ENCODE measurements around the gene TIFAB.
"Not testable (repeated sequence)": the region's sequence is repeated elsewhere in the genome, so short reads cannot be mapped to it uniquely, and the experiment has no call there.

The TIFAB gene, protein sequence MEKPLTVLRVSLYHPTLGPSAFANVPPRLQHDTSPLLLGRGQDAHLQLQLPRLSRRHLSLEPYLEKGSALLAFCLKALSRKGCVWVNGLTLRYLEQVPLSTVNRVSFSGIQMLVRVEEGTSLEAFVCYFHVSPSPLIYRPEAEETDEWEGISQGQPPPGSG

DNA sequence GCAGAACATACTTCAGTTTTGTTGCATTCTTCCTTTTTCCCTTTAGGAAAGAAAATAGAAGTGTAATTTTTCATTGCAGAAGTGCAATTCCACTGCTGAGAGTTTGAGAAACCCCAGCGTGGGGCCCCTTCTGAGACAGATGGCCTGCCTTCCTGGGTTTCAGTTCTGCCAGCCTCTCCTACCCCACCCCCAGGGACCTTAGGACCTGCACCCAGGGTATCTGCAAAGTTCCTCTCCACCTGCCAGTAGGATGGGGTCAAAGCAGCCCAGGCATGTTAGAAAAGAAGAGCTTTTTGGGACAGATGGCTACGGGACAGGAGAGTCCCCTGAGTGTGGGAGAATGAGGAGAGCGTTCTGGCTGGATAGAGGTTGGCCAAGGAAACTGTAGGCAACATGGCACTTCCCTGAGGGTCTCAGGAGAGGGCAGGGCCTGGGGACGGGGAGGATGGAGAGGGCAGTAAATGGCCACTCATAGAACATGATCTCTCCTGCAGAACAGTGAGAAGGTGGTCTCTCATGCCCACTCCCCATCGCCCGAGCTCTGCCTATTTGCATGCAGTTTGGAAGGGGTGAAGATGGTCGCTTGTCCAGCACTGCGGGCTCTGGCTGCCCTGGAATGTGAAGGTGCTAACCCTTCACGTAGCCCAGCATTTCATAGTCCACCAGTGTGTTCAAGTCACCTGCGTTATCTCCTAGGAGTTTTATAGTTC lies at the start of gene TIFAB:
Gene TIFAB, minus strand, starts transcription at position 31 of the 710 bp plus-strand sequence. CDS start 2,412 bp downstream, outside the sequence.
- no peak for DNase-seq (ENCODE audit: low read depth)

DNA sequence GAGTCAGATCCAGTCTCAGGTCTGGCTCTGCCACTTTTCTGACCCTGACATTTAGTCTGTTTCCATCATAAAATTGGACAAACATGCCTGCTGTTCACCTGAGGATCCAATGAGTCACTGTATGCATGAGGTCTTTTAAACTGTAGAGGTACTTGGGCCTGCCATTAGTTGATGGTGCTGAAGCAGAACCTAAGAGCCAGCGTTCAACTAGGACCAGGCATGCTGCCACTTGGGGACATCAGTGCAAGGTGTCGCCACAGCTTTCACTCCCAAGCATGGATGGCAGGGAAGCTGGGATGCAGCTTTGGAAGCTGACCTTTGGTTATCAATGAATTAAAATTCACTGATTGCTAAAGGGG lies 46.5 kb upstream of the TIFAB start:
- no peak for DNase-seq (ENCODE audit: low read depth)

DNA sequence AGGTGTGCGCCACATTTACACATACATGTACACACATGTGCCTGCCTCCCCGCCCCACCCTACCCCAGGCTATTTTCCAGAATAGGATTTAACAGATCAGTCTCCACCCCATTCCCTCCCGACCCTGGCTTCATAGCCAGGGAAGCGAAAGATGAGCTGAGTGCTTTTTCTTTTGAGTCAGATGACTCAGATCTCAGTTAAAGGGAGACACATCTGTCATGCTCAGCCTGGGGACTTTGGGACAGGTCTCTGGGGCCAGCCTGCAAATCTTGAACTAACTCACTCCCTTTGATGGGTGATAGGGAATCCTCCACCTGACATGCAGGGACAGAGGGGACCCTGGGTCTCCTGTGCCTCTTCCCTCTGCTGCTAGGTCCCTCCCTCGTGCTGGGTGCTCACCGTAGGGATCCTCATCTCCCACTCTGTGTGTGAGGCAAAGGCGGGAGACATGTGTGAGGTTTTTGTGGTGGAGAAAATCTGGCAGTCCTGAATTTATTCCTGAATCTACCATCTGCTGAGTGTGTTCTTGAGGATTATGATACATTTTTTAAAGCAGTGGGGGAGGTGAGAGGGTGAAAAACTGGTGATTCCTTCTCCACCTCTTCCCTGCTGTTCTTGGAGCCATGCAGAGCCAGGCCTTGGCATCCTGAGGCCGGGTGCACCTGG lies 46.0 kb upstream of the TIFAB start:
- no peak for DNase-seq (ENCODE audit: low read depth)

DNA sequence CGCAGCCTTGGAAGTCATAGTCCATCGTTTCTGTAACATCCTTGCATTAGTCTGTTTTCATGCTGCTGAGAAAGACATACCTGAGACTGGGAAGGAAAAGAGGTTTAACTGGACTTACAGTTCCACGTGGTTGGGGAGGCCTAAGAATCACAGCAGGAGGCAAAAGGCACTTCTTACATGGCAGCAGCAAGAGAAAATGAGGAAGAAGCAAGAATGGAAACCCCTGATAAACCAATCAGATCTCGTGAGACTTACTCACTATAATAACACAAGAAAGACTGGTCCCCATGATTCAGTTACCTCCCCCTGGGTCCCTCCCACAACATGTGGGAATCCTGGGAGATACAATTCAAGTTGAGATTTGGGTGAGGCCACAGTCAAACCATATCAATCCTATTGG lies 43.4 kb upstream of the TIFAB start:
- not testable (repeated sequence) for DNase-seq (ENCODE audit: low read depth)

DNA sequence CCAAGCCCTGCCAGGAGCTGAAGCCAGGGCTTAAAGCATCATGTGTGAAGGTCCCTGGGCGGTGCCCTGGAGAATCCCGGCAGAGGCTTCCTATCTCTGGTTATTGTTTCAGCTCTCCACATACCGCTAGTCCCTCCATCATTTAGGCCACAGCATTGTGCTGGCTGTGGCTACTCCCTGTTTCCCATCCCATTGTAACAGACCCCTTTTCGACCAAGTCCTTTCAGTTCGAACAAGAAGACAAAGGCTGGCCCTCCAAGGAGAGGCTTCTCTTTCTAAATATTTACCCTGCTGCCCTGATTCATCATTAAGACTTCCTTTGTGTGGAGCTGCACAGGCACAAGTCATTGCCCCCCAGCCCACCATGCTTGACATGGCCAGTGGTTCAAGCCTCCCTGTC lies 42.0 kb upstream of the TIFAB start:
- DNase-seq (ENCODE audit: low read depth) = no peak

DNA sequence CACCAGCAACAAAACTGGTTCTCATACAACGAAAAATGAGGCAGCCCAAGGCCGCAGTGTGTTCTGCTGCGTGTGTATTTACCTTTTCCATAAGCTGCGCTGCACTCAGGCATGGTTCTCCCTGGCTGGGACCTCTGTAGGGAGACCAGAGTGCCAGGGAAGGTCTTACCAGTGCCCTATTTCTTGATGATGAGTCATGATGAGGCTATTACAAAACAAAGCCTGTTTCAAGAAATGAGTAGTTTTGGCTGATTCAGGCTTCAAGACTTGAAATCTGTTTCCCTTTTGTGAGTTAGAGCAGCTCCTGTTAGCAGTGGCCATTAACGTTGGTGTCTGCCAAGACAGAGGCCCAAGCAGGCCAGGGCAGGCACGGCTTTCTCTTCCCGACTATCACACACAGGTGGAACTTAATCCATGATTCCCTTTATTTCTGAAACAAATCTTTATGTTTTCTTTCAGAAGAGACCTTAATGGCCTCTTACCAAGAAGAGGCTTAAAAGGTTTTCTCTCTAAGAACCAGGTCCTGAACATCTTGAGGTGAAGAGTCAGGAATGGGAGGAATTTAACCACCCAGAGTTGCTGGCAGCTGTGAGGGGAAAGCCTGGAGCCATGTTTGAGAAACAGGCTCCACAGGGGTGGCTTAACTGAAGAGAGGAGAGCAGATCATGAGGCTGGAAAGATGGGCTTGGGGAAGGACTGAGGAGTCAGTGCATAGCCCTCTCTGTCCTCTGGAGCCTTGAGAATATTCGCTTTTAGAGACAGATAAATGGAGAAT lies 41.4 kb upstream of the TIFAB start:
- peak; percentile 75 for DNase-seq (ENCODE audit: low read depth)

DNA sequence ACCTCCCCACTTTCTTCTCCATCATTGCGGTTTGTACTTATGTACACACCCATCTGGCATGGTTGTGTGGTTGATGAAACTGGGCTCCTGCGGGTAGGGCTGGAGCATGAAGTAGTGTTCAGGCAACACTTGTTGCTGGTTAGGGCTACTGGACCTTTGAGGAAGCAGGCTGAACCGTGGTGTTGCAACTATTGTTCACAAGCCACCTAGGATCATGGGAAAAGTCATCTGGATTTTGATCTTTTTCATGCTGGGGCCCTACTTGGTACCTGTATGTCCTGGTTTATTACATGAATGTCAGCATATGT lies 40.1 kb upstream of the TIFAB start:
- DNase-seq (ENCODE audit: low read depth) = no peak

DNA sequence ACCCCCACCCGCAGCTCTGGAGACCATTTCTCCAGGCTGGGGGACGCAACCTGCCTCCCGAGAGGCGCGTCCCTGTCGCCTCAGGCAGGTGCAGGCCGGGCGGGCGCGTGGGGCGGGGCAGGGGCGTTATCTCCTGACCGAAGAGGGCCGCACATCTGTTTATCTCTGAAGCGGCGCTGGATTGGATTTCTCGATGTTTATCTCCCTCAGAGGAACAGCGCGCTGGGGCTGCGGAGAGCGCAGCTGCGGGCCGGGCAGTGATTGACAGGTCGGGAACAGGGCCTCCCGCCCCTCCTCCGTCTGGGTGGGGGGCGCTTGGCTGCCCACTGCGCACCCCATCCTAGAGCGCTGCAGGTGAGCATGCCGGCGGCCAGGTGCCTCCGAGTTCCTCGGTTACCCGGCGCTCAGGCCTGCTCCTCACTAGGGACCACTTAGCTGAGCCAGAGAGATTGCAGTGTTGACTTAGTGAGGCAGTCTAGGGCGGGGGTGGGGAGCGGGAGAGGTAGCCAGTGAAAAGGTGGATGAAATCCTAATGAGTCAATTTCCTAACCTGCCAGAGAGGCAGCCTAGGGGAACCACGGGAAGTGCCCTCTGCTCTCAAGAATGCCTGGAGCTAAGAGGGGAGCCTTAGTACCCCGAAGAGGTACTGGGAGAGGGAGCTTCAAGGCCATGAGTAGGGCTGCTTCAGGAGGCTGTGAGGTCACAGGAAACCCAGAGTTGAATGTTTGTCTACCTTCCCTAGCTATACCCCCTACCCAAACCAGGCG lies 39.6 kb upstream of the TIFAB start:
- DNase-seq (ENCODE audit: low read depth) = no peak

DNA sequence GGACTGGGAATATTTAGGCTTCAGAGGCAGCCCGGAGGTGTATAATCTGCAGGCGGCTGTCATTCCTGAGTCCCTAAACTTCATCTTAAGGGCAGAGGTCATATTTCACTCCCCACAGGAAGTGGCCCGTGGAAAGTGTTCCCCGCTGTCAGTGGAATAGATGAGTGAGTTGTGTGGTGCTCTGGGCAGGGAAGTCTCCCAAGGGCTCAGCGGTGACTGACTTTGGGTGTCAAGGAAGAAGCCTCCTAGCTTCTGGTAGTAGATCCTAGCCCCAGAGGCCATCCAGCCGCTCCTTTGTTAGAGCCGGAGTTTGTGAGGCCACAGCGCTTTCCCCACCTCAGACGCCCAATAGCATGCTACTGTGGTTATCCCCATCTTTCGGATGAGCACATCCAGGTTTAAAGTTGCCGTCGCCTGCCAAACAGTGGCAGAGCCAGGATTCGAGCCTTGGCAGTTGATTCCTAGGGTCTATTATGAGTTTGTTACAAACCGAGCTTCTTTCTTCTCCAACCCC lies 38.9 kb upstream of the TIFAB start:
- DNase-seq (ENCODE audit: low read depth) = no peak

DNA sequence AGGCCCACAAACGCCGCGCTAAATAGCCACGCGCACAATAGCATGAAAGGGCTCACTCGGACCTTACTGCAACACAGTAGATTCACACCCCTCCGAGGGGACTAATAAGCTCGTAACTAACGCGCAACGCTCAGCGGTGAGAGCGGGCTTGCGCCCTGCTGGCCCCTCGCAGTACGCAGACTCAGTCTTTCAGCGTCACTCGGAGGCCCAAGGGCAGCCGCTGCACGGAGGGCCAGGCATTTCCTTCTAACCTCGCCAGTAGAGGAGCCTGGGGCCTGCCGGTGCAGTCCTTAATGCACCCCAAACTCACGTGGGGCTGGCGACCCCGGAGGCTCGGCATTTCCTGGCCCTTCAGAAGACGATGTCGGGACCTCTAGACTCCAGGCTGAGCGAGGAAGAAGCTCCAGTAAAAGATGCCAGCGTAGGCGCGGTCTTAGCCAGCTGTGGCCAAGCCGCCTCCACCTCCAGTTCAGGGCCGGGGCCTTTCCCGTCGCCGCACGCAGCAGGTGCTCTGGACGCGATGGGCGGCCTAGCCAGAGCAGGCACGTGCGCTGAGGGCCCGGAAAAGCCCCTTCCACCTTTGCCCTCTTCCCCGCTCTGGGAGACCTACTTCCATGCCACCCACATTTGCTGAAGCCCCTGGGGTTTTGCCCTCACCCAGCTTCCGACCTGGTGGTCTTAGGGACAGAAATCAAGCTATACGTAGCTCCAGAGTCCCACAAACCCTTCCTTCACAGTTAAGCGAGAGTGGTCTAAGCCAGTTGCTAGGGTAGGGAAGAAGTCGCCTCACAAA lies 38.3 kb upstream of the TIFAB start:
- DNase-seq (ENCODE audit: low read depth) = no peak

DNA sequence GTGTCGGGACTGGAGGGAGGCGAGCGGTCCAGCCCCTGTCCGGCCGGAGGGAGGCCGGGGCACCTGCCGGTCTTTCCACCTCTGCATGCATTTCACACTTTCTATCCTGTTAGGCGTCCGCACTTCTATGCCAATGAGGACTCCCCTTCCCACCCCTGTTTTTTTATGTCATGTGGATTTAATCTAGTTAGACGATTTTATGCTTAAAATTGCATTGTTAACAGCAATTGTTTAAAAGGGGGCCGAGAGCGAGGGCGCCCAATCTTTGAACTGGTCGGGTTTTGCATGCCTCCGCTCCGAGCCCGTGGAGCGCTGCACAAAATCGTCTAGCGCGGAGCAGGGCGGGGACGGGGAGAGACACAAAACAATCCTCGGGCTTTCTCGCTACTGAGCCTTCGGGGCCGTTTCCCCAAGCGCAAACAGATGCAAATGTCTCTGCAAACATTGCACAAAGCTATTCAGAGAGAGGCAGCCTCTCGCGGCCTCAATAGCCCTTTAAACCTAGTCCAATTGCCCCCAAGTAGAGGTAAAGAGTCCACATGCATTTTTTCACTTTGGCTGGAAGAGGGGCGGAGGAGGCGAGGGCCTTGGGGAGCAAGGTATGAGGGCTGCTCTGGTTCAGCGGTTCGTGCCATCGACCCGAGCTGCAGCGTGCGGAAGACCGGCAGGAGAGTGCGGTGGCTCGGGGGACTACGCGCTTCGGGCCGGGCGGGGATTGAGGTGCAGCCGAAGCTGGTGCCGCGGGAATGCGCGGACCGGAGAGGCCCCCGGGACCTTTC lies 37.5 kb upstream of the TIFAB start:
- DNase-seq (ENCODE audit: low read depth) = no peak

DNA sequence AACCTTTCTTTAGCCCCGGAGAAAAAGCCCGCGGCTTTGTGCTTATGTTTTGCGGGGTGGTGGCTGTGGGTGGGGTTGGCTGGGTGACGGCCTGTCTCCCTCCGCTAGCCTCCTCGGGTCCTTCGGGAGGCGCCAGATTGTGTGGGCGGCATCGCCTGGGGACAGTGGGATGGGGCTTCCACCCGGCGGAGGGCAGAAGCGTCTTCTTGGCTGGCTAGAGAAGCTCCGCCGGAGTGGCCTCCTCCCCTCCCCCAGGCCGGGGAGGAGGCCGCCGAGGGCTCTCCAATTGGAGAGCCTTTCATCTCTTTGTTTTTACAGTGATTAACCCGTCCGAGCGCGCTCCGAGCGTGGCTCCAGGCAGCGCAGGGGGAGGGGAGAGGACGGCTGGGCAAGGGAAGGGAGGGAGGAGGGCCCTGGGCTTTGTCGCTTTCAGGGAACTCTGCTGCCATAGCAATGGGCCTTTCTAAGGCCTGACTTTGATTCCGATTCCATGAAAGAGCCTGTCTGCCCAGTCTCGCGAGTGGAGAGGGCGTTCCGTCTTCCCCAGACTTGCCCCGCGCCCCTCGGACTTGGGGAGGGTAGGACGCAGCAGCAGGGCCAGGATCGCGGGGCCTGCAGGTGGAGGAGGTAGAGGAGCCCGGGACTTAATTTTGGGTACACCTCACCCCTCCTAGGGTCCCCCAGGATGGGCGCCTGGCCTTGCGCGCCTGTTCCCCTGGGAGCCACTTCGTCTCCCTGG lies 36.7 kb upstream of the TIFAB start:
- peak; percentile 4 for DNase-seq (ENCODE audit: low read depth)

DNA sequence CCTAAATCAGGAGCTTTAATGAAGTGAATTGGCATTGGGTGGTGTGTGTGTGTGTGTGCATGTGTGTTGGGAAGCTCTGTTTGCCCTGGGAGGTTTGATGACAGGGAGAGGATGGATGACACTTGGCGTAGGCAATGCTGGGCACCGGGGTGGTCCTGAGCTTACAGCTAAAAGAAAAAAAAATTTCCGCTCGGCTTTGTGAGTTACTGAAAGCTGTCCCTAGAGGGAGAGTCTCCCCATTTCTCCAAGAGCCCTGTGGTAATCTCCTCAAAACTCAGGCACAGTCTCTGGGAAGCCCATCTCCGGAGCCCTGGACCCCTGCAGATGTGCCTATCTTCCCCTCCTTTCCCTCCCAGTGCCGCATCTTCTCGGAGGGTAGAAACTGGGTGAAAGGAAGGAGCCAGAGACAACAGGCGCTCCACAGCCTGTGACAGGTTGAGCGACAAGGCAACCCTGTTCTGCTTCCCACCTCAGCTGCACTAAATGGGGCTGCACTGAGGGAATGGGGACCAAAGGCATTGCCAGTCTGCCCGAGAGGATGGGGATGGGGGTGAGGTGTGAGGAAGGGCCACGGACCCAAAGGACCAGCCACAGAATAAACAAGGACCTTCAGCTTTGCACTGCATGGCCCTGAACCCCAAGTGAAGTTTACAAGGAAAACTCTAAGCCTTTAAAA lies 35.8 kb upstream of the TIFAB start:
- DNase-seq (ENCODE audit: low read depth) = no peak

DNA sequence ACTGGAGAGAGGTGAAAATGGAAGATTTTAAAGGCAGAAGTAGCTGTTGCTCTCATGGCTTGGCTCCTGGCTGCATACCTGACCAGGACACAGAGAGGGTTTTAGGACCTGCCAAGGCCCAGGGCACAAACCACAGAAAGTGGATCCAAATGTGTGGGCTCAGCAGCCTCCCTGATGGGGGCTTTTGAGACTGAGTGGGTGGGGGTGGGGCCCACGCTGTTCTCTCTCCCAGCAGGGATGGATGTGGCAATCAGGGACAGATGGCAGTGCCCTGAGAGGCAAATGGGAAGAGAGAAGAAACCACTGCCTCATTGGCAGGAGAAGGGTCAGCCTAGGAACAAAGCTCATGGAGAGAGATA lies 34.9 kb upstream of the TIFAB start:
- DNase-seq (ENCODE audit: low read depth) = no peak

DNA sequence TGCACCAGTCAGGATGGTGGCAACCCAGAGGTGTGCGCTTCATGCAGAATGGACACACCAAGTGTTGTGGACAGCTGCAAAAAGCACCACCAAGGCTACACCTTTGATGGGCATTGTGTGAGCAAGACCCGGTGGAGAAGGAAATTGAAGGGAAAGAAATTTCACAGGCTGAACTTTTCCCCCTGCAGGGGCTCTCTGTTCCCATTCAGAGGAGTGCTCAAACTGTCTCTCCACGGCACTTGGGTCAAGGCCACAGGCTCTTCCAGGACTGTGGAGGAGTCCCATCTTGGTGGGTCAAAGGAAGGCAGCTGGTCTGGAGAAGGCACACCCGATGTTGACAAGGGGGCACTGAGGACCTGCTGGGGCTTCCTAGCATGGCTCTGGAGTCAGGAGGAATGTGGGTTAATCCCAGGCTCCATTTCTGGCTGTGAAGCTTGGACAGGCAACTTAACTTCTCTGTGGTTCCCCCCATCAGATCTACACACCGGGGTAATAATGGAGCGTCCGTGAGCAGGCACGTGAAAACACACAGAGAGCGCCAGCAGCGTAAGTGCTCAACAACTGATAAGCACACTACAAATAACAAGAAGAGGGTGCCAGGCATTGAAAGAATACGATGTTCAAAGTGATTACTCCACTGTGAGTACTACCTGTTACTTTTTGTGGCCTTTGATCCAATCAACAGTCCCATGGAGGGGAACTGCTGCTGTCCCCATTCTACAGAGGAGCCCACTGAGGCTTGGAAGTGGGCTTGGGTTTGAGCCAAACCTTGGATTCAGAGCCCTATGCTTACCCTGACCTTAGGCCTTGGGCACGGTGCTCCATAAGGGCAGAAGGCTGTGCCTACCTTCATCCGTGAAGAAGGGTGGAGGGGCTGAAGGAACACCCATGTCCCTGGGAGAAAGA lies 34.2 kb upstream of the TIFAB start:
- DNase-seq (ENCODE audit: low read depth) = no peak

DNA sequence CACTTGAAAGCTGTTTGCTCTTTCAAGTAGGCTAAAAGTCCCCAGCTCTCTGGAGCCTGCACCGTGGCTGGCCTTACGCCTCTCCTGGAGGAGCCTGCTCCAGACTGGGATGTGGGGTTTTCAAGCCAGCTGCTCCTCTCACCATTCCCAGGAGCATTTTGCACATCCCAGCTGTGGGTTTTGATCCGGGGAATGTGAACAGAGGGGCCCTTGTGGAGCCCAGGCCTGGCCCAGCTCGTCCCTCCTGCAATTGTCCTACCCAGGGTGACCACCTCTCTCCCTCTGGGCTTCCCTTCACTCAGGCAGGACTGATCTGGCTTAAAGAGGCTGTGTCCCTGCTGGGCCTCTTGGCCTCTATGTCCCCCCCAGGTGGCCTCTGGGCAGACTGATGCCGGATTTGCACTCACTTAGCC lies 32.5 kb upstream of the TIFAB start:
- DNase-seq (ENCODE audit: low read depth) = no peak

DNA sequence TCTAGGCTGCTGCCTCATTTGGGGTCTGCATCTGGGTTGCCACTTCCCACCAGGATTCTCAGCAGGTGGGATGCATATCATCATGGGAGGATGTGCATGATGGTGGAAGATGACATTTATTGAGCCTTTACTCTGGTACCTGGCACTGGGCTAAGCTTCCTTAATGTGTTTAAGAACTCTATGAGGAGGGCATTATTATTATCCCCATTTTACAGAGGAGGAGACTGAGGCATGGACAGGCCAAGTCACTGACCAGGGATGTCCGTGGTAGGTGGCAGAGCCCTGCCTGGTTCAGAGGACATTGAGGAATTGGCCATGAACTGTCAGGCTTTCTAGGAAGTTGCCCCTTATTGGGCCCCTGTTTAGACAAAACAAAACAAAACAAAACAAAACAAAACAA lies 31.1 kb upstream of the TIFAB start:
- no peak for DNase-seq (ENCODE audit: low read depth)

DNA sequence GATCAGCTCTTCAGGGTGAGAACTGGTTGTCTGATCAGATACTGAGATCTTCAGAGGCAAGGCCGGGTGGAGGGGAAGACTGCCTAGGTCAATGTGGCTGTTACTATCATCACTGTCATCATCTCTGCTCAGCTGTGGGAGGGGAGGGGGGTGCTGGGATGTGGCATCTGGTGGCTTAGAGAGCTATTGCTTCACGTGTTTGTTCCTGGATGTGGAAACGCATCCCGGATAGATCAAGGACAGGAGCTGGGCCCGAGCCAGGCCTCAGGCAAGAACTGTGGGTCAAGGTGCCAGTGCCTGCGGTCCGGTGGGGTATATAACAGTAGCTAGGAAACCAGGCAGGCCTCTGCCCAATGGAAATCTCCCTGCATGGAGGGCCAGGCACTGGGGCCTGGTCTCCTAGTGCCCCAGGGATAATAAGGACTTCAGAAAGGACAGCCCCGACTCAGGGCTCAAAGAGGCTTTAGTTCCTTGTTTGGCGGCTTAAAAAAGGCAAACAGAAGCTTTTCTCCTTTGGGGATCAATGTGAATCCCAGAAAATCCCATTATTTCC lies 30.3 kb upstream of the TIFAB start:
- no peak for DNase-seq (ENCODE audit: low read depth)
